ENCODE data around the gene TNFRSF12A. TPM values are rescaled to one million over a fixed set of nuclear protein-coding genes. Genes with fewer than 3 reads are reported as not detected.

TNFRSF12A gene
- polyA plus RNA-seq, 3 donors from 2014 or later = 1.2 to 1.4 (median 1.4) TPM

DNA sequence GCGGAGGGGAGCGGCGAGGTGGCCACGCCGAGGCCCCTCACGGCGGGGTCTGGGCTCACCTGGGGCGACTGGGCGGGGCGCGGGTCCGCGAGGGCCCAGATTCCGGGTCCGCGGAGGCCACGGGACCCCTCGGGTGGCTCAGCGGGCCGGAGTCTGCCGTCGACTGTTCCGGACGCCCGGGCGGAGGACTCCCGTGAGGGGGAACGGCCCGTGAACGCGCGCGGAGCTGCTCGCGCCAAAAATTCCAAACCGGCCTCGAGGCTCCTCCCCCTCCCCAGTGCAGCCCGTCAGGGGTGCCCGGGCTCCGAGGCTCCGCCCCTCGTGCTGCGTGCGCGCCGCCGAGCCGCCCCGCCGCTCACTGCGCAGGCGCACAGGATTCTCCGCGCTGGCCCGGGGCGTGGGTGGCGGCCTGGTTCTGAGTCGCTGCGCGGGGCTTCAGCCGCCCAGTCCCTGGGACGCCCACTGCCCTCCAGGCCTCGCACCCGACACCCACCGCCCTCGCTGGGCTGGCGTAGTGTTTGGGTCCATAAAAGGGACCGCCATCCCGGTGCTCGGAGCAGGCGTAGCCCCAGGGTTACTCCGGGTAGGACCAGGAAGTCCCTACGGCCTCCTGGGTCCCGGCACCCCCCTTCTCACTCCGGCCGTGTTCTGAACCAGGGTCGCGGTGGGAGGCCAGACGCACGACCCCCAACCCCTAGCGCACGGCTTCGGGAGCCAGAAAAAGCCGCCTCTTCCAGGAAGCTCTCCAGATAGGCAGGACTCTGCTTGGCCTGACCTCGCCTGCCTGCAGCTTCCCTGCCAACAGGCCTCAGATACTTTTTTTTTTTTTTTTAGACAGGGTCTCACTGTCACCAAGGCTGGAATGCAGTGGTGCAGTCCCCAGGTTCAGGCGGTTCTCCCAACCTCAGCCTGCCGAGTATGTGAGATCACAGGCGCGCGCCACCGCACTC lies 39.7 kb upstream of the TNFRSF12A start, which contains the start of gene PKMYT1:
Gene PKMYT1 (minus strand): TSS at position 220 of the 950 bp plus-strand sequence. CDS start 789 bp downstream, outside the sequence.
- H3K9me3 Mint-ChIP-seq = no peaks in the 10 kb centered on the region
- H3K36me3 Mint-ChIP-seq = no peaks in the 10 kb centered on the region
- peaks cover 2 to 6% (median 3%) of the 10 kb centered on the region in 3 donors for H3K27me3 Mint-ChIP-seq (ENCODE audit: low read depth in 3 of 3)
- peak; percentile 95 to 96 (median 96) for DNase-seq
- H3K4me1 Mint-ChIP-seq = peaks cover 15 to 18% of the 10 kb centered on the region in 2 donors
- H3K4me3 Mint-ChIP-seq = peak within 1 kb of the TSS; percentile 78 to 89 (median 83)
- peak within 1 kb of the TSS; percentile 67 to 85 (median 76) for H3K27ac Mint-ChIP-seq

DNA sequence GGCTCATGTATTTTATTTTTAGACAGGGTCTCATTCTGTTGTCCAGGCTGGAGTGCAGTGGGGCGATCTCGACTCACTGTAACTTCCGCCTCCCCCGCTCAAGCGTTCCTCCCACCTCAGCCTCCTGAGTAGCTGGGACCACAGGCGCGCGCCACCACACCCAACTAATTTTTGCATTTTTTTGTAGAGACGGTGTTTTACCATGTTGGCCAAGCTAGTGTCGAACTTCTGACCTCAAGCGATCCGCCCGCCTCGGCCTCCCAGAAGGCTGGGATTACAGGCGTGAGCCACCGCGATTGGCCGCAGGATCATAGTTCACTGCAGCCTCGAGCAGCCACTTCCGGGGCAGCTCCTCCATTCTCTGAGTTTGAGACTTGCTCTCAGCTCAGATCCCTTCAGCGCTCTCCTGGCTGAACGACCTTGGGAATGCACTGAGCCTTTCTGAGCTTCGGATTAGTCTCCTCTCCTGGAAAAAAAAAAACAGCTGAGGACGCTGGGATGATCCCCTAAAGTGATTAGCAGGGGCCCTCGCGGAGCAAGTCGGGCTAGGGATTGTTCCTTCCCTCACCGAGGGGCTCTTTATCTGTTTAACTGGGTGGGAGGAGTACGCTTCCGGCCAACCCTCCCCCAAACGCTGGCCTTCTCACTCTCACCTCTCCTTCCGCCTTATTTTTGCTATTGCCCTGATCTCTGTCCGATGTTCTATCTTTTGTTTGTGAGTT lies 38.8 kb upstream of the TNFRSF12A start:
- H3K4me1 Mint-ChIP-seq = peaks cover 15 to 18% of the 10 kb centered on the region in 2 donors
- peak overlapping the region; percentile 78 to 89 (median 83) for H3K4me3 Mint-ChIP-seq
- H3K9me3 Mint-ChIP-seq = no peaks in the 10 kb centered on the region
- peak overlapping the region; percentile 56 to 85 (median 77) for H3K27ac Mint-ChIP-seq
- H3K36me3 Mint-ChIP-seq = no peaks in the 10 kb centered on the region
- H3K27me3 Mint-ChIP-seq (ENCODE audit: low read depth in 3 of 3) = peaks cover 2 to 6% (median 3%) of the 10 kb centered on the region in 3 donors
- no peak for DNase-seq

DNA sequence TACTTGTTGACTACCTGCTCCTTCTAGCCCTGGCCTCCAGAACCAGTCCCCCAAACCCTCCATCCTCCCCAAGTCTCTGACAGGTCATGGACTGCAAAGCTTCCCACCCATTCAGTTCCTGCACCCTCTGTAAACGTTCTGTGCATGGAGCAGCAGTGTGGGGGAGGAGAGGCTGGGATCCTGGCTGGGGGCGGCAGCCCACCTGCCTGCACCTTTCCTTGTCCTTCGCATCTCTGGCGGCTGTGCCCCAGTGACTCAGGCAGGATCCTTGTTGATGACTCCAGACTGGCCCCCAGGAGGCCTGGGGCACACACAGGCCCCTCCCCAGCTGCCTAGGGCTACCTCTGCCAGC lies 38.3 kb upstream of the TNFRSF12A start:
- Mint-ChIP-seq H3K4me1 (peaks cover 15 to 18% of the 10 kb centered on the region in 2 donors), H3K4me3 (peak overlapping the region; percentile 78 to 89 (median 83)), H3K27me3 (ENCODE audit: low read depth in 3 of 3) (peaks cover 2 to 6% (median 3%) of the 10 kb centered on the region in 3 donors), H3K36me3 (no peaks in the 10 kb centered on the region), H3K27ac (peak overlapping the region in 5 of 6 donors; percentile 29 to 85 (median 73)), H3K9me3 (no peaks in the 10 kb centered on the region)
- no peak for DNase-seq

DNA sequence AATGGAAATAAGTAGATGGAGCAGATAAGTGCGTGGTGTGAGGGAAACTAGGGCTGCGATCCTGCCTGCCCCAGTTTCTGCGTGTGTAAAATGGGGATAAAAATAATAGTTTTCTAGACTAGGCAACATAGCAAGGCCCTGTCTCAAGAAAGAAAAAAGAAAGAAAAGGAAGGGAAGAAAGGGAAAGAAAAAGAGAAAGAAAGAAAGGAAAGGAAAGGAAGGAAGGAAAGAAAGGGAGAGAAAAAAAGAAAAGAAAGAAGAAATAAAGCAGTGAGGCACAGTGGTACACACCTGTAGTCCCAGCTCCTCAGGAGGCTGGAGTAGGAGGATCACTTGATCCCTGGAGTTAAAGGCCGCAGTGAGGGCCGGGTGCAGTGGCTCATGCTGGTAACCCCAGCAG lies 37.8 kb upstream of the TNFRSF12A start:
- Mint-ChIP-seq H3K27me3 (ENCODE audit: low read depth in 3 of 3) (peaks cover 2 to 6% (median 3%) of the 10 kb centered on the region in 3 donors), H3K4me1 (peaks cover 15 to 18% of the 10 kb centered on the region in 2 donors), H3K27ac (peak overlapping the region in 1 of 6 donors; percentile 13), H3K36me3 (no peaks in the 10 kb centered on the region), H3K9me3 (no peaks in the 10 kb centered on the region), H3K4me3 (peak overlapping the region in 4 of 5 donors; percentile 38 to 89 (median 68))
- DNase-seq = no peak

DNA sequence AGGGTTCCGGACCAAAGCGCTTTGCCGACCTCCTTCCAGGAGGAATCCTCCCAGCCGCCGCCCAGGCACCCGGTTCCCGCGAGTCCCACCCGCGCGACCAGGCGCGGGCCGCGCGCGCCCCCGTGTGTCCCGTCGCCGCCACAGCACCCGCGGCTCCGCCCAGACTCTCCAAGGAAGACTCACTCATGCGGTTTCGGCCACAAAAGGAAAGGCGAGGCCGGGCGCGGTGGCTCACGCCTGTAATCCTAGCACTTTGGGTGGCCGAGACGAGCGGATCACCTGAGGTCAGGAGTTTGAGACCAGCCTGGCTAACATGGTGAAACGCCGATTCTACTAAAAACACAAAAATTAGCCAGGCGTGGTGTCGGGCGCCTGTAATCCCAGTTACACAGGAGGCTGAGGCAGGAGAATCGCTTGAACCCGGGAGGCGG lies 36.4 kb upstream of the TNFRSF12A start:
- H3K36me3 Mint-ChIP-seq = no peaks in the 10 kb centered on the region
- peaks cover 15 to 18% of the 10 kb centered on the region in 2 donors for H3K4me1 Mint-ChIP-seq
- peak overlapping the region in 4 of 5 donors; percentile 32 to 71 (median 51) for H3K4me3 Mint-ChIP-seq
- no peak overlapping the region for H3K27ac Mint-ChIP-seq
- no peaks in the 10 kb centered on the region for H3K9me3 Mint-ChIP-seq
- peaks cover 2 to 6% (median 3%) of the 10 kb centered on the region in 3 donors for H3K27me3 Mint-ChIP-seq (ENCODE audit: low read depth in 3 of 3)
- DNase-seq = peak; percentile 50 to 55 (median 53)

DNA sequence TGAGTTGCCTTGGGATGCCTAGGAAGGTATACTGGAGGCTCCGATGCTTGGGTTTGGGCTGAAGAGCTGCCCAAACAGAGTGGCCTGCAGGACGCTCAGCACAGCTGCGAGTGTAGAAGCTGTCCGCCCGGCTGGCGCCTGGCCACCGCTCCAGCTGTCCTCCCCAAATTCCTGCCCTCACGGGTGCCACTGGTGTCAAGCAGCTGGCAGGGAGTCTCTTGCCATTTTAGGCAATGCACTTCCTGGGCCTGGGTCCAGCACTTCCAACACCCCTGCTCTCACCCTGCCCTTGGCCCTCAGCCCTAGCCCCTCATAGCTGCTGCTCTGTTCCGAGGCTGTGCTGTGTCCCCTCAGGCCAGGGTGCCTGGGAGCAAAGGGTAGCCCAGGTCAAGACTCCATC lies 34.7 kb upstream of the TNFRSF12A start:
- DNase-seq = no peak
- Mint-ChIP-seq H3K27me3 (ENCODE audit: low read depth in 3 of 3) (peaks cover 1 to 6% (median 2%) of the 10 kb centered on the region in 3 donors), H3K4me1 (peaks cover 15 to 18% of the 10 kb centered on the region in 2 donors), H3K36me3 (no peaks in the 10 kb centered on the region), H3K4me3 (no peak overlapping the region), H3K9me3 (no peaks in the 10 kb centered on the region), H3K27ac (no peak overlapping the region)

DNA sequence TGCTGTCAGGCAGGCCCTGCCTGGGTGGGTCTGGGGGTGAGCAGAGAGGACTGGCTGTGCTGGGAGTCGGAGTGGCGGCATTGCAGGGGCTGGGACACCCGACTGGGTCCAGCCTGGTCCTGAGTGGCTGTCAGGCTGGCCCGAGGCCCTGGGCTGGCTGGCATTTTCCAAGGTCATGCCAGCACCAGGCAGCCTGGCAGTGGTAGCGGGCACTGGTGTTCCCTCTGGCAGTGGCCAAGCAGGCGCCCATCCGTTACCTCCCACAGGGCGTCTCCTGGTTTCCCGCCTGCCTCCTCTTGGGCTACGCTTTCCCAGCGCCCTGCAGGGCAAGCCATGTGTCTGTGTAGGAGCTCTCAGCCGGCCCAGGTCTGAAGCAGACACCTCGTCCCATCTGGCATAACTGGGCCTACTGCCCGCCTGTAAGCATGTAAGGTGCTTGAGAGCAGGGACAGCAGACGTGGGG lies 34.2 kb upstream of the TNFRSF12A start:
- no peak for DNase-seq
- Mint-ChIP-seq H3K36me3 (no peaks in the 10 kb centered on the region), H3K4me3 (no peak overlapping the region), H3K27me3 (ENCODE audit: low read depth in 3 of 3) (peaks cover 1 to 4% (median 2%) of the 10 kb centered on the region in 3 donors), H3K27ac (no peak overlapping the region), H3K4me1 (peaks cover 15% of the 10 kb centered on the region in 2 donors), H3K9me3 (no peaks in the 10 kb centered on the region)

DNA sequence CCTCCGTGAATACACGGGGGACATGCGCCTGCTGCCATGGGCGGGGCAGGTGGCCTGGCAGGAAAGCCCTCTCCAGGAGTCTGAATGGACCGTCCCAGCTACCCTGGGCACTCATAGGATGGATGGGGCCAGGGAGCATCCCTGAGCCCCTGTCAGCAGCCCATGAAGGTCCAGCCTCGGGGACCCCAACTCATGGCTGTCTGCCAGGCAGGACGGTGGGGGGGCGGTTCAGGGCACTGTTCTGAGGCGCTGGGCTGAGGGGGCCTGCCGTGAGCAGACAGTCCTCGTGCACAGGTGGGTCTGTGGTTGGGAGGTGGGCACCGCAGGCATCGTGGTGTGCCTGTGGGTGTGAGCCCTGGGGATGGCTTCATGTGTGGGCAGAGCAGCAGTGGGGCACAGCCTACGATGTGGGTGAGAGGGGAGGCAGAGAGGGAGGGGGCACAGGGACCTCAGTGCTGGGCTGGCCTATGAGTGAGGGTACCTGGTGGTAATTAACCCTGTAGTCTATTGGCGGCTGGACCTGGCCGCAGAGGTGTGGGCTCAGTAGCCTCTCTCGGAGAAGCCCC lies 33.5 kb upstream of the TNFRSF12A start:
- H3K27me3 Mint-ChIP-seq (ENCODE audit: low read depth in 3 of 3) = peaks cover 1 to 2% (median 1%) of the 10 kb centered on the region in 3 donors
- peaks cover 8 to 9% of the 10 kb centered on the region in 2 donors for H3K4me1 Mint-ChIP-seq
- no peaks in the 10 kb centered on the region for H3K36me3 Mint-ChIP-seq
- no peak for DNase-seq
- no peak overlapping the region for H3K27ac Mint-ChIP-seq
- no peaks in the 10 kb centered on the region for H3K9me3 Mint-ChIP-seq
- no peak overlapping the region for H3K4me3 Mint-ChIP-seq

DNA sequence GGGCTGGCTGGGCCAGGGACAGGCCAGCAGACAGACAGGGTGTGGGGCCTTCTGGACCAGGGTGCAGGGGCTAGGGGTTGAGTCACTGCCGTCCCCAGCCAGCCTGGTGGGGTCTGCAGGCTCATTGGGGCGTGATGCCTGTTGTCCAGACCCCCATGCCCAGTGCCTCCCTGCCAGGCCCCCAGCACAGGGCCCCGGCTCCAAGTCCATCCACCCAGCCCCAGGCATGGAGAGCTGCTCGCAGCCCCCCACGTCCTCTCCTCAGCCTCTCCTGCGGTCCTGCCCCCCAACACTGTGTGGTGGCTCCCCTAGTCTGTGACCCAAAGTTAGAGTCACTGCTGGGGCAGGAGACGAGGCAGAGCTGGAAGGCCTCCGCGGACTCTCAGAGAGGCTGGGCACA lies 32.9 kb upstream of the TNFRSF12A start:
- DNase-seq = no peak
- Mint-ChIP-seq H3K36me3 (no peaks in the 10 kb centered on the region), H3K4me1 (peaks cover 3 to 6% of the 10 kb centered on the region in 2 donors), H3K4me3 (no peak overlapping the region), H3K9me3 (no peaks in the 10 kb centered on the region), H3K27ac (no peak overlapping the region), H3K27me3 (ENCODE audit: low read depth in 3 of 3) (peaks cover 0 to 1% (median 1%) of the 10 kb centered on the region in 3 donors)

DNA sequence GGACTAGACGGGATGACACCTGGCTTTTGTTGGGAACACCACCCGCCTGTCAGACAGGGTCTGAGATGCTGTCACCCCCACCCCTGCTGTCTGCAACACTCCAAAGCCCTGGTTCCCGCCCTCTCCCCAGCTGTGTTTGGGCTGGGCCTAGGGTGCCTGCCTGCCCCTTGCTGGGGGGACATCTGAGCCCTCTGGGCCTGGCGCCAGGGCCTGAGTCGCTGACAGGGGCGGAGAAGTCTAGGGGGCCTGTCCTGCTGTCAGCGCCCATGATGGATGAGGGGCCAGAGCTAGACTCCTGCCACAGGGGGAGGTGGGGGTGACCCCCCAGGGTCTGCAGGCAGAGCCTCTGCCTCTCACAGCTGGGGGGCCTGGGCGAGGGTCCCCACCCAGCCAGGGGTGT lies 32.3 kb upstream of the TNFRSF12A start:
- H3K4me1 Mint-ChIP-seq = peaks cover 0 to 4% of the 10 kb centered on the region in 2 donors
- H3K9me3 Mint-ChIP-seq = no peaks in the 10 kb centered on the region
- H3K36me3 Mint-ChIP-seq = no peaks in the 10 kb centered on the region
- no peak for DNase-seq
- no peak overlapping the region for H3K4me3 Mint-ChIP-seq
- H3K27ac Mint-ChIP-seq = no peak overlapping the region
- H3K27me3 Mint-ChIP-seq (ENCODE audit: low read depth in 3 of 3) = no peaks in the 10 kb centered on the region

DNA sequence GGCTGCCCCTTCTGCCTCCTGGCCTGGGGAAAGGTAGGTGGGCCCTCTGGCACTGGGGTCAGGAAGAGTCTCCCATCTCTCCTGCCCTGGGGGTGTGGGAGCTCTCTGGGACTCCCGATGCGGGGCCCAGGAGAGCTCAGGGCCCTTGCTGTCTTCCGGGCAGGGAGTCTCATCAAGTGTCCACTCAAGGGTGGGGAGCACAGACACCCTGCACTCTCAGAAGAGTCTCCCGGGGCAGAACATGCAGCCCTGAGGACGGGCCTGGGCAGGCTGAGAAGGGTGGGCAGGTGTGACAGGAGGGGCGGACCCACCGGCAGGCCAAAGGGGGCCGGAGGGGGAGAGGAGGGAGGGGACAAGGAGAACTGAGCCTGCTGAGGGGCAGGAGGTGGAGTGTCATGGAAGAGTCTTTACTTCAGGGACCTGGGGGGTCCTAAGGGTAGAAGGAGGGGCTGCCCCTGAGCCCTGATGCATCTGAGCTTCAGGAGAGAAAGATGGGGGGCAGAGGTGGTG lies 31.5 kb upstream of the TNFRSF12A start:
- no peak overlapping the region for H3K4me3 Mint-ChIP-seq
- H3K27ac Mint-ChIP-seq = no peak overlapping the region
- H3K27me3 Mint-ChIP-seq (ENCODE audit: low read depth in 3 of 3) = no peaks in the 10 kb centered on the region
- no peaks in the 10 kb centered on the region for H3K36me3 Mint-ChIP-seq
- H3K9me3 Mint-ChIP-seq = no peaks in the 10 kb centered on the region
- peaks cover 0 to 4% of the 10 kb centered on the region in 2 donors for H3K4me1 Mint-ChIP-seq
- no peak for DNase-seq

DNA sequence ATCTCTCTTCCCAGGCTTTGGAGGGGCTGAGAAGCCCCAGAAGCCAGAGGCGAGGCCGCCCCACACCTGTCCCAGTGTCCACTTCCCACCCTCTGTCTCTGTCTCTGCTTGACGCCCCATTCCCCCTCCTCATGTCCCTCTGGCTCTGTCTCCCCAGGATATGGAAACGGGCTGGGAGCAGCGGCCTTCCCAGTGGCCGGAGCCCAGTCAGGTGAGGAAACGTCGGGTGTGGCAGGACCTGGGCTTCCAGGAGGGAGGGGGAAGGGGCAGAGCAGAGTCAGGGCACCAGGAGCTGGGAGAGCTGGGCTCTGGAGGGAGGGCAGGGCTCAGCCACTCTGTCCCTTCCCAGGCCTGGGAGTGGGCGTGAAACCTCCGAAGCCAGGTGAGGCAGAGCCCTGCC lies 29.3 kb upstream of the TNFRSF12A start:
- Mint-ChIP-seq H3K27ac (no peak overlapping the region), H3K36me3 (no peaks in the 10 kb centered on the region), H3K27me3 (ENCODE audit: low read depth in 3 of 3) (no peaks in the 10 kb centered on the region), H3K4me3 (no peak overlapping the region), H3K9me3 (no peaks in the 10 kb centered on the region), H3K4me1 (no peaks in the 10 kb centered on the region)
- no peak for DNase-seq

DNA sequence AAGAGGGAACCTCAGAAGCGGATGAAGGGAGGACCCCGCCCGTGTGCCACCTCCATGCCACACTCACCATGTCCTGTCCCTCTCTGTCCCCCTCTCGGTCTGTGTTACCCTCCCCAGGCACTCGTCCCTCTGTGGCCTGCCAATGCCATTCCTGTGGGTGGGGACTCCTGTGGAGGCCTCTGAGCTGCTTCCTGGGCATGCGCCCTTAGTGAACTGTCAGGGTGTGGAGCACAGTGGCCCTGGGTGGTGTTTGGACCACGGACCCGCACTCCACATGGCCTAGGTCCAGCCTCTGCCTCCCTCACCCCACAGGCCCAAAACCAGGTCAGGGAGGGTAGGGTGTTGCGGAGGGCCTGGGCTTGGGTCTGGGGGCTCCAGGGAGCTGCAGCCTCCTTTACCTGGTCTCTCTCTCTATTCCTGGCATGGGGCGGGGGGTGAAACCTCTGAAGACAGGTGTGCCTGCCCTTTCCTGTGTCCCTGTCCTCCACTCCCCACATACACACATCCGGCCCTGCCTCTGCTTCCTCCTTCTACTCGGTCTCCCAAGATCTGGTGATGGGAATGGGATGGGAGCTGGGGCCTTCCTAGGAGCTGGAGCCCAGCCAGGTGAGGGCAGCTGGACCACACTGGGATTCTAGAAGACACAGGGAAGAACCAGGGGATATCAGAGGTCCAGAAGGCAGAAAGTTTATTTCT lies 28.5 kb upstream of the TNFRSF12A start:
- Mint-ChIP-seq H3K27me3 (ENCODE audit: low read depth in 3 of 3) (no peaks in the 10 kb centered on the region), H3K27ac (no peak overlapping the region), H3K9me3 (no peaks in the 10 kb centered on the region), H3K4me3 (no peak overlapping the region), H3K36me3 (no peaks in the 10 kb centered on the region), H3K4me1 (no peaks in the 10 kb centered on the region)
- DNase-seq = no peak
